GM21576 (cell line): Measurements from ENCODE around the gene SKIL.

ENCODE experiments used
- ATAC-seq: cut with Tn5 transposase; IDR thresholded peaks from one replicate; pipeline ENCODE4 v1.9.1; 2021; ENCODE audit warnings: mild to moderate bottlenecking, moderate library complexity; ENCODE audit not compliant: unreplicated experiment

SKIL gene

GRCh38 chr3:170386468-170386867 lies 29.0 kb downstream of the SKIL start:
- no peak for ATAC-seq

GRCh38 chr3:170387950-170388349 lies 30.4 kb downstream of the SKIL start:
- ATAC-seq = no peak

- no peak for ATAC-seq
These were observed 33.6 kb downstream of the SKIL start for GRCh38 chr3:170391108-170391507.

DNA sequence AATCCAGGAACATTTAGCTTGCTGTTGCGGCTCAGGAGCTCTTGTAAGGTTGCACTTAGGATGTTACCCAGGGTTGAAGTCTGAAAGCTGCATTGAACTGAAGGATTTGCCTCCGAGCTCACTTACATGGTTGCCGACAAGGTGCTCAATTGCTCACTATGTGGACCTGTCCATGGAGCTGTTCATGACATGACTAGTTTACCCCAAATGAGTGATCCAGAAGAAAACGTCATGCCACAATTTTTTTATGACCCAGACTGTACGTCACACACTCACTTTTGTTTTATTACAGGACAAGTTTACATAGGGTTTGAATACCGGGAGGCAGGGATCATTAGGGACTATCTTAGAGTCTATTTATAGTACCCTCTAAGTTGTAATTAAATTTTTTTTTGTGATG lies 40.2 kb downstream of the SKIL start:
- ATAC-seq = no peak

- no peak for ATAC-seq
These were observed 47.6 kb downstream of the SKIL start for GRCh38 chr3:170405101-170405500.

GRCh38 chr3:170410428-170411029 lies 53.0 kb downstream of the SKIL start:
- no peak for ATAC-seq

GRCh38 chr3:170413291-170413690 lies 55.8 kb downstream of the SKIL start:
- ATAC-seq = no peak

DNA sequence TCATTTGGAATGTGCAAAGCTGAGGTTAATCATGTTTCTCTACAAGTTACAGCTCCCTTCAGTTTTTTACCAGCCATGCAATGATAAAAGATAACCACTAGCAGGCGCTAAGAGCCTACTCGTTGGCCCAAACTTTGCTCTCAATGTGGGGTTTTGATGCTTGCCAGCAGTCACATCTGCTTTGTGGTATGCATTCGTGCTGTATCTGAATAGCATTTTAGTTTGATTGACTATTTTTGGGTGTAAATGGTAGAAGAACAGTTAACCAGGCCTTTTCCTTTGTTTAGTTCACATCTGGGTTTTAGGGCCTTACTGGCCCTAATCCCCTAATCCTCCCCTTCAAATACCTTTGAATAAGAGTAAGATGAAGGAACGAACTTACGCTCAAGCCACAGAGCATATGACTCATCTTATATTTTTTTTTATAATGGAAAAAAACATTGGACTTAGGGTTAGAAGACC lies 56.7 kb downstream of the SKIL start:
- ATAC-seq = peak; percentile 52

DNA sequence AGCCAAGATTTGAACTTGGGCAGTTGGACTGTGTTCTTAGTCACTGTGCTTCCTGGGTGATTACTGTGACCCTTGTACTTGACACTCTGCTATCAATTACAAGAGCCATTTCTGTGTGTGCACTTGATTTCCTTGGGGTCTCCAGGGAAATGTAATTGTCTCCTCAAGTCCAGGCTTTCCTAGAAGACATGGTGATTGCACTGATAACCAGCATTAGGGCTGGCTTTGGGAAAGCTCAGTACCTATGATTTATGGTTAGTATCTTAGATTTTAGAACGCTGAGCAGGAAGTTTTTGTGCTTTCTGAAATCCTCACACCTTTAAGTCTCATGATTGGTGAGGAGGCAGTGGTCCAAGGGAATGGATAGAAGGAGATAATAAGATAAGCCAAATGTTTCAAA lies 59.6 kb downstream of the SKIL start:
- ATAC-seq = no peak

DNA sequence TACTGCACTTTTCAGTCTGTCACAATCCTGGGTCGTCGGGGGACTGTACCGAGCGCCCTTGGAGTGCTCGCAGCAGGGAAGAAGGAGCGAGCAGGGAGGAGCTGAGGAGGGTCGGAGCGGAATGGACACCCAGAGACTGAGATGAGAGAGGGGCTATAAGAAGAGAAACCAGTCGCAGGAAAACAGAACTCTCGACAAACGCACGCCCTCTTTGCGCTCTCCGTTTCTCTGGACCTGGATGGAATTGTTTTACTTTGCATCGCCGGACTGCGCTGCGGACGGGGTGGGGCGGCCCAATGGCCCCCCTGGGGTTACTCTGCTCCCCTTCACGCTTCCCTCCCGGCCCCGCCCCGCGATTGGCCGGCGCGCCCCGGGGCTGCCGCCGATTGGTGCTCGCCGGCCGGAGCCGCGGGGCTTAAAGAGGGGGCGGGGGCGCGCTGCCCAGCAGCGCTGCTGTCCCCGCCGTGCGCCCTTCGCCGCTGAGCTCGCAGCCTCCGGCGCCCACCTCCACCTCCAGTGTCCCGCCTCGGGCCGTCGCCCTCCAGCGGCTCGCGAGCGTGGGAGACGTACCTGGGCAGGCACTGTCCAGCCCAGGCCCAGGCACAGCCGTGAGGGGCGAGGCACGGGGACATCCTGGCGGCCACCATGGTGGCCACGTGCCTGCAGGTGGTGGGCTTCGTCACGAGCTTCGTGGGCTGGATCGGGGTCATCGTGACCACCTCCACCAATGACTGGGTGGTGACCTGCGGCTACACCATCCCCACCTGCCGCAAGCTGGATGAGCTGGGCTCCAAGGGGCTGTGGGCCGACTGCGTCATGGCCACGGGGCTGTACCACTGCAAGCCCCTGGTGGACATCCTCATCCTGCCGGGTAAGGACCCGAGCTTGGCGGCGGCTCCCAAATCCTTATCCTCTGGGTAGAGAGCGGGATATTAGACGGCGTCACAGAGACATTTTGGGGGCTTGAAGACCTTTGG lies 61.2 kb downstream of the SKIL start, which contains the start of gene CLDN11:
Gene CLDN11 (plus strand): TSS at position 447 of the 977 bp plus-strand sequence. CDS start 199 bp downstream, at position 646.
- ATAC-seq = no peak

DNA sequence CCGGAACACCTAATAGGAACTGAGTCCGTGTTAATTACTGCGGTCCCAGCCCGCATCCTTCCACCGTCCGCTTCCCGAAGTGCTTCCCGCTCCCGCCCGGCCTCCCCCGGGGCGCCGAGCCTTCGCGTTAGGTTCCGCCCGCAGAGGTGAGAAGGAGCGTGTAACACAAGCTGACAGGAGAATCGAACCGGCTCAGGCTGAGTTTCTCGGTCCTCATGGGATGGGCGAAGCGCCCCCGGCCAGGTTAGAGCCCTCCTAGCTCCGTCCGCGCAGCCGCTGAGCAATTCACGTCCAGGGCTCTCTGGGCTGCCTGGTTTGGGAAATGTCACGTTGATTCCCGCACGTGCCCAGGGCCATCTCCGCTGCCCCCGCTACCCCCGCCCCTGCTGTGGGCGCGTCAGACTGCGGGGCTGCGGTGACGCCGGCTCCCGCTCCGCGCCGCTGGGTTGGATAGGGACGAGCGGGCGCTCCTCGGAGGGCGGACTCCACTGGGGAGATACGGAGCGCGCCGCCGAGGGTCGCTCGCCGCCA lies 62.1 kb downstream of the SKIL start:
- no peak for ATAC-seq

DNA sequence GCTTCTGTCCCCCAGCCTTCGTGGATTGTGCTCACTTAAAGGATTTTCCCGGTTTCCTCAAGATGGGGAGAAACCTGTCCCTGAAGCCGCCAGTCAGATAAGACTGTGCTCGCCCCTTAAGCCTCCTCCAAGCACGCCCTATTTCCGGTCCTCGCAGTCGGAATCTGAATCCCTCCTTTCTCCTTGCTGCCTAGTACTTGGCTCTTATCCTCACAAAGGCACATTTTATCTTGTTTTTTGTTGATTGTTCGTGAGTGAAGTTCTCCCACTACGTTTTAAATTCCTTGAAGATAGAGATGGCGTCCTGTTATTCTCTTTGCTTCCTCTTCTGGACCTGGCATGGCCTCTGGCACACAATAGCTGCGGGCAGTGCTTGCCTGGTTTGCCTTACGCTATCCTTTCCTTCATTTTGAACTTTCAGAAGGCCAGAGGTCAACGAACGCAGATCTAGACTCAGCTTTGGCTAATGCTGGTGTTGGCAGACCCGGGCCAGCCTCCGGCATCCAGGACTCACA lies 62.8 kb downstream of the SKIL start:
- no peak for ATAC-seq

- ATAC-seq = no peak
These were observed 63.7 kb downstream of the SKIL start for GRCh38 chr3:170421111-170421641.

DNA sequence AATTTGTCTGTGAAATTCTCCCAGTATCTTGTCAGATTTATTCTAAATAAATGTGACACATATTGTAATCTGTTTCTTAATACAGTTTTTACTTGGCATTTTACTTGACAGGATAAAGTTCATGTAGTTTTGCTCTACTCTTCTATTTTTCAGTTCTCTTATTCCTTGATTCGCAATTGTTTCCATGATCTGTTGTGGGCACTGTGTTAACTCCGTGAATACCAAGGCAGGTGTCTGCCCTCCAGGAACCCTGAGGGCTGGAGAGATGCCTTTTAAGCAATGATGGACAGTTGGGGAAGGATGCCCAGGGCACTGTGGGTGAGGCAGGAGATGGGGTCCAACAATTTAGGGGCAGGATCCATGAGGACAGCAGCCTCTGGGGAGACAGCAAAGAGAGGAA lies 64.2 kb downstream of the SKIL start:
- ATAC-seq = no peak

DNA sequence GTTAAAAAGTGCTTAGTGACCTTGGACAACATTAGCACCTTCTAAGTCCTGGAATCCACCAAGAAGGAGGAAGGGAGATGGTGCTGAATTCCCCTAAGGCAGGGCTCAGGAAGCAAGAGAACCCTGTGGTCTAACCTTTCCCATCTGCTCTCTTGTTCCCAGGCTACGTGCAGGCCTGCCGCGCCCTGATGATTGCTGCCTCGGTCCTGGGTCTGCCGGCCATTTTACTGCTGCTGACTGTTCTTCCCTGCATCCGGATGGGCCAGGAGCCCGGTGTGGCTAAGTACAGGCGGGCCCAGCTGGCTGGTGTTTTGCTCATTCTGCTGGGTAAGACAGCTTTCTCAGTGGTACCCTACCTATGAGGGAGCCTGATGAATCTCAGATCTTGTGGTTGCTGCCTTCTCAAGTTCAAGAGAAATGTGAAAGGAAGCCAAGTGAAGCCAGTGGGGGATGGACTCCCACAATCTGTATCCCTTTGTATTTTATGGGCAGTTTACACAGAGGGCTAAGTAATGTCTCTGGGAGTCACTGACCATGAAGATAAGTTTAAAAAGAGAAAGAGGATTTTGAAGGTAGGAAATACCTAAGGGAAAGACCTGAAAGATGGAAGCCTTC lies 65.6 kb downstream of the SKIL start:
- ATAC-seq = no peak

DNA sequence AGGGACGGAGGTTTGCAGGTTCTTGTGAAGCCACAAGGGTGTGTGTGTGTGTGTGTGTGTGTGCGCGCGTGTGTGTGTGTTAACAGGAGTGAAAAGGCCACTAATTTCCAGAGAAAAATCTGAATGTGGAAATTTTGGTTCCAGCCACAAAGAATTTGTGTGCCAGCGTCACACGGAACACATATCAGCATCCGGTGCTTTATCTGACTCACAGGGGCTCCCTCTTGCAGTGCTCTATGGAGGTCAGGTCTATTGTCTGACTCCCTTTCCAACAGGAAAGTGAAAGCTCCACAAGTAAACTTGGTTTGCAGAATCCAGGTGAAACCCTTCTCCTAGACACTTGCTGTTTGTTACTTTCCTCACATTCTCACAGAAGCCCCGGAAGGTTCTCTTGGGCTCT lies 67.4 kb downstream of the SKIL start:
- ATAC-seq = no peak

DNA sequence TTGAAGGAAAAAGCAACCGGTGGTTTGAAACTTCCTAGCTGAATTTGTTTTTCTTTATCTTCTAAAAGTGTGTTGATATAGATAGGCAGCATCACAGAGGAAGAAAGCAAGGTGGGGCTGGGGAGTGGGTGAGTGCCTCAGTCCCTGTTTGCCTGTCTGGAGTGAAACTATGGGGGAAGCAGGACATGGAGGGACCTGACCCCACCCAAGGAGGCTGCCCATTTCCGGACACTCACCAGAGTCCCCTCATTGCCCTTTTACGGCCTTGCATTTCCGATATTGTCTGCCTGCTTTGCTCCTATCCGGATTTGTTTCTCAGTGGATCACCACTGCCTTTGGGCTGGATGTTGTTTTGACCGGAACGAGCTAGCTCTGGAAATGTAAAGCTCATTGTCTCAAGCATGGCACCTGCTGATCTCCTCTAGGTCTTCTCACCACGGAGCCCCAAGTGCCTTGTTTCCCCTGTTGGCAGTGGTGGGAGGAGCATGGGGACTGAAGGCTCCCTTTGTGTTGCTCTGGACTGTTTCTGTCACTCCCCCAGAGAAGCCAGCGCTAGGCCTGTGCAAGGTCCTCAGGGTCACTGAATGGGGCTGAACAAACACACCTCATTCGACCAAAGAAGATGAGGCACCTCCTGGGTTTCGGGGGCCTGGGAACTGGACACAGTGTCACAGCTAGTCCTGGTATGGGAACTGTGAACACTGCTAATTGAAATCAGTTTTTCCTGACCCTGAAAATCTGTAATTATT lies 68.2 kb downstream of the SKIL start:
- ATAC-seq = no peak

- ATAC-seq = no peak
These were observed 68.8 kb downstream of the SKIL start for GRCh38 chr3:170426240-170426797.

DNA sequence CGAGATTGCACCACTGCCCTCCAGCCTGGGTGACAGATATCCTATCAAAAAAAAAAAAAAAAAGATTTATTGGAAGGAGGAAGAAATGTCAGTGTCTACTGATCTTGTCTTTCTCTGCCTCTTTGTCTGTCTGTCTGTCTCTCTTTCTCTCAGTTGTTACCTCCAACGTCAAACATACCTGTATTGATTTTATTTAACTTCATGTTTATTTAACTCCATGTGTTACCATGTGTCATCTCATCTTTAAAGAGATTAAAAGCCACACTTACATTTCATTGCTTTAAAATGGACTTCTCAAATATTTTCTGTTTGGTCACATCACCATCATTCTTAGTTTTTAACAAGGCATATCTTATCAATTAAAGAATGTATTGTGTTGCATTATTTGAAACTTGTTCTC lies 70.6 kb downstream of the SKIL start:
- no peak for ATAC-seq

DNA sequence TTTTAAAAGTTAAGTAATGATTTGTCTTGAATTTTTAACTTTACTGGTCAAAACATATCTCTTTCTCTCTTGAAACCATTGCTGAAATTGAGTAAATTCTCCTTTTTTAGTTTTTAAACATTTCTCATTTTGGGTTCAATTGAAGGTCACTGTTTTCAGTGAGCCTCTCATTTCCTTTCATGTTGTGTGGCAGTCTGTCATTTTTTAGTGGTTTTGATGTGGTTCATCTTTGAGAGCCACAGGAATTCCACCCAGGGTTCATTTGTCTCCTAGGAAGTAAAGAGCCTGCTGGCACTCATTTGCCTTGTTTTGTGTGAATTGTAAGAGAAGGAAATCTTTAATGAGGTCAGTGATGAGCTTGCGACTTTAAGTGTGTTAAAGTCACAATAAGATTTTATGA lies 71.5 kb downstream of the SKIL start:
- ATAC-seq = no peak
